Measurements from ENCODE around the gene EXT2.

Gene EXT2

DNA sequence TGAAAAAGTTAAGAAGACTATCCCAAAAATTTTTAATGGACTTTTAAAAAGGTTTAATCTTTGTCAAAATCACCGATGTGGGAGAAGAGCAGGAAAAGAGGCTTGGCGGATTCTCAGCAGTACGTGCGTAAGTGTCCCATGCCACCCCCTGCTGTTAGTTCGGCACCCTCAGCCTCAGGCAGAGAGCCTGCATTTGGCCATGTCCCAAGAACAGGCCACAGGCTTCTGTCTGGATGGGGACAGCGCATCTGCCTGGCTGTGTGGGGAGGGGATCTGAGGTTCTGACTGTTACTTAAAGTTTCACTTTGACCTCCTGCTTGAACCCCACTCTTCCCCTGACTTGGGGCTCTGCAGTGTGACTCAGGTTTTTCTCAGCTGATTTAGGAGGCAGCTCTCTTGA lies 35.3 kb downstream of the EXT2 start:
- Histone ChIP-seq H3K4me3 (no peak overlapping the region), H3K27ac (no peak overlapping the region)
- DNase-seq (ENCODE audit: low spot score), result no peak
- TF ChIP-seq, protein P1, sequence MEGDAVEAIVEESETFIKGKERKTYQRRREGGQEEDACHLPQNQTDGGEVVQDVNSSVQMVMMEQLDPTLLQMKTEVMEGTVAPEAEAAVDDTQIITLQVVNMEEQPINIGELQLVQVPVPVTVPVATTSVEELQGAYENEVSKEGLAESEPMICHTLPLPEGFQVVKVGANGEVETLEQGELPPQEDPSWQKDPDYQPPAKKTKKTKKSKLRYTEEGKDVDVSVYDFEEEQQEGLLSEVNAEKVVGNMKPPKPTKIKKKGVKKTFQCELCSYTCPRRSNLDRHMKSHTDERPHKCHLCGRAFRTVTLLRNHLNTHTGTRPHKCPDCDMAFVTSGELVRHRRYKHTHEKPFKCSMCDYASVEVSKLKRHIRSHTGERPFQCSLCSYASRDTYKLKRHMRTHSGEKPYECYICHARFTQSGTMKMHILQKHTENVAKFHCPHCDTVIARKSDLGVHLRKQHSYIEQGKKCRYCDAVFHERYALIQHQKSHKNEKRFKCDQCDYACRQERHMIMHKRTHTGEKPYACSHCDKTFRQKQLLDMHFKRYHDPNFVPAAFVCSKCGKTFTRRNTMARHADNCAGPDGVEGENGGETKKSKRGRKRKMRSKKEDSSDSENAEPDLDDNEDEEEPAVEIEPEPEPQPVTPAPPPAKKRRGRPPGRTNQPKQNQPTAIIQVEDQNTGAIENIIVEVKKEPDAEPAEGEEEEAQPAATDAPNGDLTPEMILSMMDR (IDR thresholded peaks at IDR 0.05), result no peak

- H3K27ac ChIP-seq, result no peak overlapping the region
- H3K4me3 ChIP-seq, result no peak overlapping the region
- TF ChIP-seq, protein P1 (IDR thresholded peaks at IDR 0.05), result peak; percentile 21
- no peak for DNase-seq (ENCODE audit: low spot score)
Observed at GRCh38 chr11:44133335-44133946, 38.0 kb downstream of the EXT2 start.

DNA sequence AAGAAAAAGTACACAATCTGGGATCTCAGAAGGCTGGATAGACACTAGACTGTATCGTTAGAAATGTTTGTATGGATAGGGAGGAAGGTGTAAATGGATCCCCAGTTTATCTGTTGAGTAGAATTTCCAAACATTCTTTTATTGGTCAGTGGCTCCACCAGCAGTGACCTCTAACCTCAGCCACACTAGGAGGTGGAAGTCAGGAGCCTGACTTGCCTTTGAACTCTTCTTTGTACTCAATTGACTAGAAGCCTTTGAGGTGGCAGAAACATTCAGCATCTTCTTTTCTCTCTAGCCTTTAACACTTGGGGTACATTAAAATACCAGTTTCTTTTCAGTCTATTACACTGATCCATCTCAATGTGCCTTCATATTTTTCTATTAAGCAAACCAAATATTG lies 39.1 kb downstream of the EXT2 start:
- Histone ChIP-seq H3K4me3 (no peak overlapping the region), H3K27ac (no peak overlapping the region)
- TF ChIP-seq, protein P1 (IDR thresholded peaks at IDR 0.05), result no peak
- DNase-seq (ENCODE audit: low spot score), result no peak

DNA sequence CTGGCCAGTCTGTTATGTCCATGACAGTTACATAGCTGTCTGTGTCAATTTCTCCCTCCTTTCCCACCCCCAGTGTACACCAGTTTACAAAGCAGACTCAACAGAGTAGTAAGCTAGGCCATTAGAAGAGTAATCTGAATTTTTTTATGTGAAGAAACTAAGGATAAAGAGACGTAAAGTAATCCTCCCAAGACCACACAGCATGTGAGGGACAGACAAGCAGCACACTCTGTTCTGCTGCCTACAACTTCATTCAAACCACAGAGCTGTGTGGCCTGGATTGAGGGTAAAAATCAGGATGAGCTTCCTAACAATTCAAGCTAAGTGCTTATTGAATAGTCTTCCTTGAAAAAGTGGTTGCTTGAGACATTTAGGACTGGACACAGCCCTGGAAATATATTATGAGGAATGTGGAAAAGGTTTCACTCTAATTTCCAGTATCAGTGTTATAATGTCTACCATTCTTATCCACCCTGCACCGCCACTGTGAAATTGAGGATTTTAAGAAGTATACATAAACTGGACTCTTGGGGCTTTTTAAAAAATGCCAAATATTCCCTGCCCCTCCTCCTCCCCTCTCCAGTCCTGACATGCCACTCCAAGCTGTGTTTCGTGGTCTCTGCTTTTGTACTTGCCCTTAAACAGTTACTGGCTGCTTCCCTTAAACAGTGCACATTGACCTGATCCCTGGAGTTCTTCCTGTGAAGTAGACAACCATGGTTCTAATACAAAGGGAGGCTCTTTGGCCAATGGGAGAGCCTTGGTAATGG lies 40.9 kb downstream of the EXT2 start:
- no peak for DNase-seq (ENCODE audit: low spot score)
- TF ChIP-seq, protein P1 (IDR thresholded peaks at IDR 0.05), result no peak
- peak overlapping the region in 1 of 2 donors; percentile 15 for H3K27ac ChIP-seq
- H3K4me3 ChIP-seq, result no peak overlapping the region

DNA sequence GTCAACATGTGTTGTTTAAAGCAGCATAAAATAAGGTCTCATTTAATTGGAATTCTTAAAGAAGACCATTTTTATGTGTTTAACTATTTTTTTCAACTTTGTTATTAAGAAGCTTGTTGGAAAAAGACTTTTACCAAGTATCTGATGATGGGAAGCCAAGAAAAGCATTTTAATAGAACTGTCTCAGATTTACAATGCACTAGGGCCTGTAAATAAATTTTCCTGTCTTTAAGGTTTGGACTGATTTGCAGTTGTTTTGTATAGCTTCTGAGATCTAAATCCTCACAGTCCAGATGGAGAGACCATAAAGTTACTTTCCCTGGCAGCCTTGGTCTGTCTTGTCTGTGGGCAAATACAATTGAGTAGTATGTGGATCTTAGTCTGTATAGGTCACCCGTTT lies 41.6 kb downstream of the EXT2 start:
- TF ChIP-seq, protein P1 (IDR thresholded peaks at IDR 0.05), result no peak
- no peak overlapping the region for H3K4me3 ChIP-seq
- DNase-seq (ENCODE audit: low spot score), result no peak
- H3K27ac ChIP-seq, result no peak overlapping the region

DNA sequence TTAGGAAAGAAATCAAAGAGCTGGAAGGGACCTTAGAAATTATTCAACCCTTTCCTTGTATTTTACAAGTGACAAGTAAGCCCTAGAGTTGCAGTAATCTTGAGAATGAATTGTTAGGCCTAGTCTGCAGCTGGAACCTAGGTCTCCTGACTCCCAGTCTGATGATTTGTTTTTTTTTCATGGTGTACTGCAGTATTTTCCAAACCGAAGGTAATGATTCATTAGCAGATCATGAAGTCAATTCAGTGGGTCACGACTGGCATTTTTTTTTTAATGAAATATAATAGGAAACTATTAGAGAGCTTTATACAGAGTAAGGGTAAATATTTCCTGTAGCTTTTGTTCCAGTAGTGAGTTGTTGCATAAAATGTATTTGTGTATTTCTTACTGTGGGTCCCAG lies 42.8 kb downstream of the EXT2 start:
- Histone ChIP-seq H3K27ac (peak overlapping the region in 1 of 2 donors; percentile 18), H3K4me3 (no peak overlapping the region)
- DNase-seq (ENCODE audit: low spot score), result no peak
- TF ChIP-seq, protein P1 (IDR thresholded peaks at IDR 0.05), result no peak

GRCh38 chr11:44138980-44139379 lies 43.5 kb downstream of the EXT2 start:
- TF ChIP-seq, protein P1 (IDR thresholded peaks at IDR 0.05), result no peak
- peak overlapping the region in 1 of 2 donors; percentile 70 for H3K27ac ChIP-seq
- no peak for DNase-seq (ENCODE audit: low spot score)
- H3K4me3 ChIP-seq, result no peak overlapping the region

Data from coronary artery (tissue), 2 donors.